DMS 273 (cell line): ENCODE data around the gene GRB10.
"Not testable (repeated sequence)": the region's sequence is repeated elsewhere in the genome, so short reads cannot be mapped to it uniquely, and the experiment has no call there.

Experiments
- DNase-seq: peaks from one replicate; lab custom pipeline; 2025; ENCODE audit not compliant: unreplicated experiment; lab: John Stamatoyannopoulos, UW

The GRB10 gene

DNA sequence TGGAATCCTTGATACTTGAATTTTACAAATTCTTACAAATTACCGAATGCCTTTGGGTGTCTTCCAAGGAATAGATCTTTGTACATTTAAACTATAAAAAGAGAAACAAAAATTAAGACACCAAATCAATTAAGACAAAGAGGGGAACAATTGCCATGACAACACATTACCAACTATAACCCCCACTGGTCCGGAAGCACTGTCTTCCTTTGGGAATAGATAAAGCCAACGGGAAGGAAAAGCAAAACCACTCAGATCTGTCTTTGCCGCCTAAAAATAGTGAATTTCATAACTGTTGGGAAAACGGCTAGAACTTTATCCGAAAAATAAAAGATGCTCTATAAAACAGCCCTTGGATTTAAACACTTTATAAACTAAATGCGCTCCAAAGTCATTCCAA is 37.4 kb downstream of the GRB10 start:
- DNase-seq: no peak

DNA sequence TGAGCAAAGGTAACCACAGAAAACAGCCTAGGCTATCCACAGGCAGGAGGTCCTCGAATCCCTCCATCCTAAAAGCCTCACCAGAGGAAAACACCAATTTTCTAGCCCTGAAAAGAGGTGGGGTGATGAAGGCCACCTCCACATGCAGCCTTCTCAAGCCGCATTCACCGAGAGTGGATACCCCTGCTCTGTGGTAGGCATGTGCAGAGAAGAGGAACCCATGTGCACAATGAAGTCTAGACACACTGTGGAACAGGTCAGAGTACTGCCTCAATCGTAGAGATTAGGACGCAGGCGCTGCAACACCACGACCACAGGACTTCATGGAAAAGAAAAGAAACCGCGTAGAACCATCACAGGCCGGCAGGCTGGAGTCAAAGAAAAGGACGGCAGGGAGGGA is 38.8 kb downstream of the GRB10 start:
- no peak for DNase-seq

DNA sequence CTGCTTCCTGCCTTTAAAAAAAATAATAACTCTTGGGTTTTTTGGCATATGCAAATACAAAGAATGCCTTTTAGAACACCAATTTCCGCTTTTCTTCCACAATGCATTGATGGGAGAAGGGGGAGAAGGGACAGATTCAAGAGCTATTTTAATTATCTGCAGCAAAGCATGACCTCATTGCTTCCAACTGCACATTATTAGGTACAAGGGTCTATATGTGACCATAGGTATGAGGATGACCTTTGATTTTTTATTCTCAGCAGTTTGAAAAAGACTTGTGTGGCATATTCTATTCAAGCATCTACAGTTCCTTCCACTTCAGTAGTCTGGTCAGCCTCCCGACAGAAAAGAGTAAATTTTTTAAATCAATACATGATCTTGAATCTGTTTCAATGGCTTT is 39.7 kb downstream of the GRB10 start:
- DNase-seq: no peak

DNA sequence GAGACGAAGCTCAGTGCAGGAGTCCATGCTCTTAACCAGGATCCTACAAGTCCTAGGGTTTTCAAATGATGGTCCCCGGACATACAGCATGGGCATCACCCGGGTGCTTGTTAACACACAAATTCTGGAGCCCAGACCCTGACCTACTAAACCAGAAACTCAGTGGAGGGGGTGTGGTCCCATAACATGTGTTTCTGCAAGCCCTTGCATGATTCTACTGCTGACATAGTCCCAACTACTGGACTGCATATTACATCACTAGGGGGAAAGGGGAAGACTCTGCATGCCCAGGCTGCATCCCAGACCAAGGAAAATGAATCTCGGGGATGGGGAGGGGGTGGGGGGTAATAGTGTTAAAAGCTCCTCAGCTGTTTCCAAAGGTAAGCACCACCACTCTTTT is 40.3 kb downstream of the GRB10 start:
- DNase-seq: no peak

DNA sequence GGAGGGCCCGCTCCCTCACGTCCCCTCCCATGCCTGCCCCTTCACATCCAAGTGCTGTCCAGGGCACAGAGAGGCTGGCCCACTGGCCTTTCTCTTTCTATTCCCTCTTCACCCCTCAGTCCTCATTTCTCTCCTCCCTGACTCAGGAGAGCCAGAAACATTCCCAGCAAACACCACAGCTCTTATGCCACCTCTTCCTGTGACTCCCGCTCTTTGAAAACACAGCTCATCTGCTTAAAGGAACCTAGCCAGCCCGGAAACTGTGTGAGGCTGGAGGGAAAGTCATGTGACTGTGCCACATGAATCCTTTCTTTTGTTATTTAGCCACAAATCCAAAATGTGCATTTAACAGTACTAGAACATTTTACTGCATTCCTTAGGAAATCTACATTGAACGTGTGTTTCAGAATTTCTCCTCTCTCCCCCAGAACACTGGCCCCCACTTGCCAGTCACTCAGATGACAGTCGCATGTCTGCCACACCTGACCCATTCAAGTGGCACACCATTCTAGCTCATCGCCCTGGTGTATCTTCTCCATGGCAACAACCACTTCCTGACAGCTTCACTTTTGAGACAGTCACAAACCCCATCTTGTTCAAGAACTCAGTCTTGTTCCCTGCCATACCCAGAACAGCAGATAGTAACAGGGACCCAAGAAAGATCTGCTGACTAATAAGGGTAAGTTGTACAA is 42.8 kb downstream of the GRB10 start:
- DNase-seq: no peak

DNA sequence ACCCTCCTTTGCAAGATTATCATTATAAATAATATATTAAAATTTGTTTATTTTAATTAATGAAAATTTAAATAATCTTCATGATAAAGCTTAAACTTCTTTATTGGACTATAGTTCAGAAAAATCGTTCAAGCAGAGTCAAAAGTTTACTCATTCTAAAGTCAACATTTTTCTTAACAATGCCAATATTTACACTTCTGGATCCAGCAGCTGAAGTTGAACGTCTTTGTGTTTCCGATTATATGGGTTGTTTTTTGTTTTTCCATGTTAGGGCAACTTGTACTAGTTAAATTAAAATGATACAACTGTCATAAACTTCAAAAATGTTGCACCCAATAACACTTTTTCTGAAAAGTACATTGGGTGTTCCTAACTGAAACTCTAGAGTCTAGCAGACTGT is 43.8 kb downstream of the GRB10 start:
- DNase-seq: no peak

DNA sequence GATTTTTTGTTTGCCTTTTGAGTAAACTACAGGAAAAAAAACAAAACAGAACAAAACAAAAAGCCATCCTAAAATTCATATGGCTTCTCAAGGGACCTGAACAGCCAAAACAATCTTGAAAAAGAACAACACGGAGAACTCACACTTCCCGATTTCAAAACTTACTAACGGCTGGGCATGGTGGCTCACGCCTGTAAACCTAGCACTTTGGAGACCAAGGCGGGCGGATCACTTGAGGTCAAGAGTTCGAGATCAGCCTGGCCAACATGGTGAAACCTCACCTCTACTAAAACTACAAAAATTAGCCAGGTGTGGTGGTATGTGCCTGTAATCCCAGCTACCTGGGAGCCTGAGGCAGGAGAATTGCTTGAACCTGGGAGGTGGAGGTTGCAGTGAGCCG is 46.9 kb downstream of the GRB10 start:
- DNase-seq: not testable (repeated sequence)

DNA sequence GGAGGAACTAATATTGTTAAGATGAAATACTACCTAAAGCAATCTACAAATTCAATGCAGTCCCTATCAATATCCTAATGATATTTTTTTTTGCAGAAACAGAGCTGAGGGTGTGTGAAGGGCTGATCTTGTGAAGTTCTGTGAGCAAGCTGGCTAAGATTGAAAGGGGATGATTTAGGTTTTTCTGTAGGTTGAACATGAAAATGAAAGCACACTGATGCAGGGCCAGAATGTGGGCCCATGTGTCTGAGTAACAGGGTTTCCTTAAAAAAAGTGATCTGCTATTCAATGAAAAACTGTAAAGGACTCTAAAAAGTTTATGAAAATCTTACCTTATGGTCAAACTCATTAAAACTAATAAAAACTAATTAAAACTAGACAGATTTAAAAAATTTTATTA is 47.4 kb downstream of the GRB10 start:
- no peak for DNase-seq

DNA sequence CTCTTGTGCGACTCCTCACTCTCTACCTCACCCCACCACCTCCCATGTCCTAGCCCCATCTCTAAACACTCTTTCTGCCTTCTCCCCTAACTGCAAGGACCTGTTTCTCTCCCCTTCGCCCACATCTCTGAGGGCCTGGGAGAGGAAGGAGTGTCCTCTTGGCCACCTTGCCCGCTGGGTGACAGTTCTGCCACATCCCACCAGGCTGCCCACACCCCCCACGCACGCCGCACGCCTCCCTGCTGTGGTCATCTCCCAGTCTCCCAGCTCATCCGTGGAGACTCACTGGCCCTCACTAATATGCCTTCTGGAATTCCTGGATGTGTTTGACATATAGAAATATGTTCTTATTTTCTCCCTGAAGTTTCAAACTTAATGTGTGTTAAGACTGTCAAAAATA is 48.5 kb downstream of the GRB10 start:
- no peak for DNase-seq

DNA sequence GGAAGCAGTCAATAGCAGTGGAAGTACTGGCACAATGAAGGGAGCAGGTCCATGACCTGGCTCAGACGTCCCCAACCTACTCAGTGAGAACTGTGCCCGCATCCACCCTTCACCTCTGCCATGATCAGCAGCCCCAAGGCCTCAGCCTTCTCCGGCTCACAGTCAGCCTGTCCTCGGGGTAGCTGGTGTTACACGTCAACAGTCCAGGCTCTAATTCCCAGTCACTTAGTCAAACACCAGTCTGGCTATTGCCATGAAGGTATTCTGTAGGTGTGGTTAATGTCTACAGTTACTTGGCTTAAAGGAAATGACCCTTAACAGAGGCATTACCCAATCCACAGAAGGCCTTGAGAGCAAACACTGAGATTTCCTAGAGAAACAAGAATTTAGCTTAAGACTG is 49.1 kb downstream of the GRB10 start:
- DNase-seq: no peak

DNA sequence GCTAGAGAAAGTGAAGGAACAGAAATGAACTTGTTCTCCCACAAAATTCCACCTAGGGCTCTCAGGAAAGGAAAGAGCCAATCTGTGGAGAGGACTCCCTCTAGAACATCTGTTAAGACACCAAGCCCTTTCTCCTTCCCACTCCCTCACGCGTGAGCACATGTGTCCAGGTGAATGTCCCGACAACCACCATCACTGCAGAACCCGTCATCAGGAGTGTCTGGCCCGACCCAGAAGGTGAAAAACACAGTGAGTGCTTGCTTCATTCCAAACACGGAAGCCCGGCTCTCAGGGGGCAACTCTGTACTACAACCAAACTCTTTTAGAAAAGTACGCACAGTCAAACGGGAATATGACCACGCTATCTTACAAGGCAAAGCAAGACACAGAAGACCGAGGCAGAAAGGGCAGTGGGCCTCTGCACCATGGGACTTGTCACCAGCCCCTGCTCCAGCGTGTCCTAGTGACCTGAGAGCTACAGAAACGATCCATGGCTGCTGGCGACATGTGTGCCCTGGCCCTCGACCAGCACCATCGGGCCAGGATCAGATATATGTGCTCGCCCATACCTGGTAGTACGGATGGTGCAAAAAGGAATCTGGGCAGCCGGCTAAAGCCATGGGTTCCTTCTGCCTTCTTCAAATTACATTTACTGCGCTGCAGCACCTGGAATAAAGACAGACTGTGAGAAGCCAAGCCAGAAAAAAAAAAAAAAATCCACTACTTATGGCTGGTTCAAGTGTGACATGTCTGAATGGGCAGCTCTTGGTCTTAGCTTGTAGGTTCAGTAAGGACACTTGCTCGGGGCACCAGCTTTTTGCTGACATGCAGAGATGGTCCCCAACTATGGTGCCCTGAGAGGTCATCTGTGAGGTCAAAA is 50.8 kb downstream of the GRB10 start:
- no peak for DNase-seq

DNA sequence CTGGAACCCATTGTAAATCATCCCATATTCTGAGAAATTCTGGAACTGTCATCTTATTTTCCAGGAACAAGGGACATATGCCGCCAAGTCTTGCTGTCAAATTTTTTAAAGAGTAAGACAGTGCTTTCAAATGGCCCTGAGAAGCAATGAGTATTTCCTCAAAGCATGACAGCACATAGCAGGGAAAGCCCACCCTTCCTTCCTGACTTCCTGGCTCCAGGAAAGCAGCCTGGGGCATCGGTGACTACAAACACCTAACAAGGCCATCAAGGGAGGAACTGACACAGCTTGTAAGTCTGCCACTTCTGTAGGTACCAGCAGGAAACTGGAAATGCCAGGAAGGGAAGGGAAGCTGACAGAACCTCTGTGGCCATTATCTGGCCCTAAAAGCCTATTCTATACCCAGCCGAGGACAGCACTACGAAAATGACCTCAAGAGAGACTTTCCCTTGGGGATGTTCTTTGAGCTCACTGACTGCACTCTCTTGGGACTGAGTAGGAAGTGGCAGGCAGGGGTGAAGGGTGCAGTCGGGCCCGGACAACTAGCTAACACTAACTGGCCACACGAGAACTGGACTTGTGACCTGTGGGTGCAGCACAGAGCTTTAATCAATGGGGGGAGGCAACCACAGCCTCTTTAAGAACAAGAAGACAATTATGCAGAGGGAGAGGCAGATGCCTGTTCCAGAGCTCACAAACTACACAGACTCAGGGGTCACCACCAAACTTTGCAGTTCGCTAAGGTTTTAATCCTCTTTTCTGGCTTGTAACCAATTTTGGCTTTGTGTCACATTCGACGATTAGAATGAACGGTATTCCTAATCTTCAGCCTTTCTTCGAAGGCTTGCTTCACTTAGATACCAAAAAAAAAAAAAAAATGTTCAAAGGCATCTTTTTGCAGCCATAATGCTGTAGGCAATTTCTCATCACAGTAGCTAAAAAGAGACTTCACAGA is 52.0 kb downstream of the GRB10 start:
- no peak for DNase-seq

DNA sequence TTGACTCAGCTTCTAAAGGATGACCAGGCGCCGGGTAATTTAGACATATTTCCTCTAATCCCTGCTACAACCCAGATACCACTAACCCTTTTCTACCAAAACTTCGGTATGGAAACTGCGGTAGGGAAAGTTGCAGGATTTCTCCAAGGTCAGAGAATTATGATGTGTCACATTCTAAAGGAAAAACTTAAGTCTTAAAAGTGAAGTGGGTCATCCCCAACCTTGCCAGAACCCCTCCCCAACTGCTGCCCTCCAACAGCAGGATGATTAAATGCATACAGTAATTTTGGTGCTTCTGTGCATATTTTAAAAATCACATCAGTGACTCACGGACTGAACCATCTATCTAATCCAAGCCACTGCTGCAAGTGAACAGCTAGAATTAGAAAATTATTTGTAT is 52.7 kb downstream of the GRB10 start:
- DNase-seq: no peak

DNA sequence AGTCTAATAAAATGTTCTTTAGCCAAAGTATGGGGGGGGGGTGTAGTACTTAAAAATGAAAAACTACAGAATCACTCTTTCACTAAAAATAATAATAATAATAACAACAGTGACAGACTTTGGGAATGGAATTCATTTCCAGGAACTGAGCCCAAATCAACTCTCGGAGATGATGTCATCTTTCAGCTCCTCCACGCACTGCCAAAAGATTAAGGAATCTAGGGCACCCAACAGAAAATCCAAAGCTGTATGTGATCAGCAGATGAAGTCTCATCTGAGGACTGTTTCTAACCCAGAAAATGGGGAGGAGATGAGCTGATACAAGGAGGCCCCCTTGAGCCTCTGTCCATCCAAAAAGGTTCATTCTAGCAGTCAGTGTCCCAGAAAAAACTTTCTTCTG is 54.5 kb downstream of the GRB10 start:
- DNase-seq: no peak

DNA sequence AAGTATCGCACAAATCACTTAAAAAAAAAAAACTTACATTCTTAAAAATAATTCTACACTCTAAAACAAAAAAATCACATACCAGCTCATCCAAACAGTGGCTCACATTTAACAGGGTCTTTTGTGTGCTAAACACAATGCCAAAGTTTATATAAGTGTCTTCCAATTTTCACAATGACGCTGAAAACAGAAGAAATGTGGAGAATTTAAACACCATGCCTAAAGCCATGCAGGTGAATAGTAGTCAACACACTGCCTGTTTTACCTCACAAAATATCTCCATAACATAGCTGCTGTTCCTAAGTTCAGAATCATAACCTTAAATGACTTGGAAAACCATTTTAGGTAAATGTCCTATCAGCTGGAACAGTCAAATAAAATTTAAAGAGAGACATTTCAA is 55.0 kb downstream of the GRB10 start:
- no peak for DNase-seq

DNA sequence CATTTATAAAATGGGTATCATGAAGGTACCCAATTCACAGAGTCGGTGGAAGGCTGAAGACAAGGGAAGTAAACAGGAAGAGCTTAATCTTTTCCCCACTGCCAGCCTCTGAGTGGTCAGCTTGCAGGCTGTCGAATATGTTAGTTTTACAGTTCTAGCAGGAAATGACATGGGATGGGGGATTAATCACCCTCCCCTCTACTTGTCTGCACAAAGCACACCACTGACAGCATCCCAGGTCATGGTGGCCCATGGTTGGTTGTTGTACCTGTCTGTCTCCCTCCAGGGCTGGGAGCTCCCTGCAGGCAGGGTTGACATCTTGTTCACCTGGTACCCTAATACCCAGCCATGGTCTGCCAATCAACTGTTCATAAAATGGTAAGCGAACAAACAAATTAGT is 55.6 kb downstream of the GRB10 start:
- no peak for DNase-seq

DNA sequence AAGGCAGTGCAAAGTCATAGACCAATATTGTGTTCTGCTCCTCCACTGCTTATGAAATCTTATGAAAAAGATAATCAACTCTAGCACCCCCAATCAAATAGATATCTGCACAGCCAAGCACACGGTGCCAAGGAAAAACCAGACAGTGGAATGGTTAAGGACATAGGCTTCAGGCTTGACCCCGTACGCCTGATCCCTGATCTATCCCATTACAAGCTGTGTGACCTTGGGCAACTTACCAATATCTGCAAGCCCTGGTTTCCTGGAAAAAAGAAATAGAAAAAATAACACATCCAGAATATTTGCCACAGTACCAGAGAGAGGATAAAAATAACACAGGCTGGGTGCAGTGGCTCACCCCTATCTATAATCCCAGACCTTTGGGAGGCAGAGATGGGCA is 56.9 kb downstream of the GRB10 start:
- DNase-seq: no peak

DNA sequence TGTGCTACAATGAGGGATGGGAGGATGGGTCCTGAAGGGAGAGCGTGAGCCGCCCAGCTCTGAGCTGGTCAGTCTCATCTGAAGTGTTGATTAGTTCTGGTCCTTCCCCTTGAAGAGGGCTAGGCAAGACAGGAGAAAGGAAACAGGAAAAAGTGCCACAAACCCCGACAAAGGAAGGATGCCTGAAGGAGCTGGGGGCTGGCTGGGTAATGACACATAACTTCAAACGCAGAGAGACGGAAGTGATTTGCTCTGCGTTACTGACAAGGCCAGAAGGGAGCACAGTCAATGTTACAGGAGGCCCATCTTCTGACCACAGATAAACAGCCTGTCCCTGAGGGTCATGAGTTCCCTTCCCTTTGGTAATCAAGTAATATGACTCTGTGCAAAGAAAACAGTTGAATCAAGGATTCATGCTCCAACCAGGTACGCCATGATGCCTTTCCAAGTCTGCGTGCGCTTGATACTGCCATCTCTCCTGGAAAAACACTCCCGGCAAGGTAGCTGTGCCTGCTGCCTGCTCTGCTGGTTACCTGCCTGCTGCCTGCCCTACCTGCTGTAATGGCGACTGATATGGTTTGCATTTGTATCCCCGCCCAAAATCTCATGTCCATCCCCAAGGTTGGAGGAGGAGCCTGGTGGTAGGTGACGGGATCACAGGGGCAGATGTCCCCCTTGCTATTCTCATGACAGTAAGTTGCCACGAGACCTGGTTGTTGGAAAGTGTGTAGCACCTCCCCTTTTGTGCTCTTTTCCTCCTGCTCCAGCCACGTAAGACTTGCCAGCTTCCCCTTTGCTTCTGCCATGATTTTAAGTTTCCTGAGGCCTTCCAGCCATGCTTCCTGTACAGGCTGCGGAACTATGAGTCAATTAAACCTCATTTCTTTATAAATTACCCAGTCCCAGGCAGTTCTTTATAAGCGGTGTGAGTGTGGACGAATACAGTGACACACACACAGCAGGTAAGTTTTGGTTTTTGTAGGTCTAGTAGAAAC is 57.9 kb downstream of the GRB10 start:
- DNase-seq: no peak

DNA sequence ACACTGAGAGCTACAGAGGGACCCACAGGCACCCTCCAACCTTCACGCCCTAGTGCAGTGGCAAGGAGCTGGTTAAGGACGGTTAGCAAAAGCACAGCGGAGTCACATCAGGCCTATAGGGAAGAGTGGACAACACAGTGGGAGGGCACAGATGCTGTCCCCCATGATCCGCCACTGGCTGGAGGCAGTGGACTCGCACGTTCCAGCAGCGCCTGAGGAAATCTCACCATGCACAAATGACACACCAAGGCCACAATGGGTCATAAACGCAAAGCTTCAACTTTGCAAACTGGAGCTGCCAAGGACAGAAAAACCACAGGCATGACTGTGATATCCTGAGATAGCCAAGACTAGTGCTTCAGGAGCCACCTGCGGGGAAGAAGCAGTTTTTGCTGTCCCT is 58.8 kb downstream of the GRB10 start:
- no peak for DNase-seq

DNA sequence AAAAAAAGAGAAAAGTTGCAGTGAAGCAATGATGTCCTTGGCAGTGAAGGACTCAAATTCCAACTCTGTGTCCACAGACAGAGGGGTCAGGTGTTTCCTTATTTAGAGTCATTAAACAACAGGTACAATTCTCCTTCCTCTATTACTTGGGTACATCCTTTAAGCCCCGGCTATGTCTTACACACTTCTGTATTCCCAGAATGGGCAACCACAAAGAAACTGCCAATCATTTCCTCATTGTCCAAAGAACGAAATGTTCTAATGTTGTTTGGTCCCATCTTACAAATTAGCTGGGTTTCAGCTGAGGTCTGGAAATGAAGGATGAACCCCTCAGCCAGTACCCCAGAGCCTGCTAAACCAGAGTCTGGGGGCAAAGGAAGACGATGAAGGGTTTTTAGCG is 59.5 kb downstream of the GRB10 start:
- DNase-seq: no peak
